ENCODE measurements around the gene PARP16. TPM values are rescaled to one million over a fixed set of nuclear protein-coding genes. Genes with fewer than 3 reads are reported as not detected.
A peak's percentile ranks its signal among the peaks of the same experiment; 100 is the strongest.

The PARP16 gene
- total RNA-seq, 1 experiment from 2014 or later: 5.8 TPM

- no TSS peak for BruUV-seq (replicated peaks)
- H3K4me1 Mint-ChIP-seq (ENCODE audit: low read depth, unreplicated experiment): peaks cover 6% of the 10 kb centered on the region
- TF ChIP-seq CTCF (IDR thresholded peaks at IDR 0.05; ENCODE audit: unreplicated experiment): no peak
- H3K36me3 Mint-ChIP-seq (ENCODE audit: insufficient read depth, unreplicated experiment): peaks cover 17% of the 10 kb centered on the region
- intact Hi-C loops (cut with micrococcal nuclease; ENCODE audit: unreplicated experiment): no loop called here
- H3K27ac Mint-ChIP-seq (ENCODE audit: unreplicated experiment): no peak overlapping the region
- H3K9me3 Mint-ChIP-seq (ENCODE audit: low read depth, unreplicated experiment): no peaks in the 10 kb centered on the region
- CTCF ChIA-PET: no interaction called here
- no peak overlapping the region for H3K4me3 Mint-ChIP-seq (ENCODE audit: low read depth, unreplicated experiment)
- no peak for DNase-seq
- H3K27me3 Mint-ChIP-seq (ENCODE audit: unreplicated experiment): no peaks in the 10 kb centered on the region
Measured at GRCh38 chr15:65289261-65289854, 2.7 kb upstream of the PARP16 start.

GRCh38 chr15:65287520-65287855 is 805 bp upstream of the PARP16 start:
- peak overlapping the region; percentile 96 for H3K4me3 Mint-ChIP-seq (ENCODE audit: low read depth, unreplicated experiment)

GRCh38 chr15:65286069-65286703 is 497 bp downstream of the PARP16 start:
- Mint-ChIP-seq H3K9me3 (ENCODE audit: low read depth, unreplicated experiment) (no peaks in the 10 kb centered on the region), H3K27me3 (ENCODE audit: unreplicated experiment) (no peaks in the 10 kb centered on the region), H3K4me3 (ENCODE audit: low read depth, unreplicated experiment) (peak overlapping the region; percentile 96), H3K36me3 (ENCODE audit: insufficient read depth, unreplicated experiment) (peaks cover 17% of the 10 kb centered on the region), H3K4me1 (ENCODE audit: low read depth, unreplicated experiment) (peaks cover 6% of the 10 kb centered on the region), H3K27ac (ENCODE audit: unreplicated experiment) (peak overlapping the region; percentile 36)
- intact Hi-C loops (cut with micrococcal nuclease; ENCODE audit: unreplicated experiment): no loop called here
- CTCF ChIA-PET: interaction anchor here (0.5 to 2.0 kb wide), 19 partner anchors 8 to 1626 kb away, joined by 3 to 10 read pairs (median 4); partner anchors contain the start of gene RNU5B-1
- no TSS peak for BruUV-seq (replicated peaks)
- DNase-seq: no peak
- TF ChIP-seq CTCF (IDR thresholded peaks at IDR 0.05; ENCODE audit: unreplicated experiment): no peak

More at GRCh38 chr15:65287520-65287855, 805 bp upstream of the PARP16 start:
- TF ChIP-seq CTCF (IDR thresholded peaks at IDR 0.05; ENCODE audit: unreplicated experiment): no peak
- no peaks in the 10 kb centered on the region for H3K27me3 Mint-ChIP-seq (ENCODE audit: unreplicated experiment)
- no peak overlapping the region for H3K27ac Mint-ChIP-seq (ENCODE audit: unreplicated experiment)
- intact Hi-C loops (cut with micrococcal nuclease; ENCODE audit: unreplicated experiment): no loop called here
- DNase-seq: no peak
- peaks cover 6% of the 10 kb centered on the region for H3K4me1 Mint-ChIP-seq (ENCODE audit: low read depth, unreplicated experiment)
- BruUV-seq (replicated peaks): no TSS peak
- H3K9me3 Mint-ChIP-seq (ENCODE audit: low read depth, unreplicated experiment): no peaks in the 10 kb centered on the region
- CTCF ChIA-PET: interaction anchor here (0.9 to 1.2 kb wide), 2 partner anchors 17 to 90 kb away, joined by 3 to 8 read pairs; partner anchors contain the start of gene RNU5B-1
- H3K36me3 Mint-ChIP-seq (ENCODE audit: insufficient read depth, unreplicated experiment): peaks cover 17% of the 10 kb centered on the region

GRCh38 chr15:65285291-65286068 is 1.2 kb downstream of the PARP16 start:
- BruUV-seq (replicated peaks): TSS peak; percentile 53
- Mint-ChIP-seq H3K27ac (ENCODE audit: unreplicated experiment) (peak overlapping the region; percentile 36), H3K4me3 (ENCODE audit: low read depth, unreplicated experiment) (peak overlapping the region; percentile 96), H3K4me1 (ENCODE audit: low read depth, unreplicated experiment) (peaks cover 6% of the 10 kb centered on the region), H3K9me3 (ENCODE audit: low read depth, unreplicated experiment) (no peaks in the 10 kb centered on the region), H3K36me3 (ENCODE audit: insufficient read depth, unreplicated experiment) (peaks cover 17% of the 10 kb centered on the region), H3K27me3 (ENCODE audit: unreplicated experiment) (no peaks in the 10 kb centered on the region)
- TF ChIP-seq CTCF (IDR thresholded peaks at IDR 0.05; ENCODE audit: unreplicated experiment): no peak
- intact Hi-C loops (cut with micrococcal nuclease; ENCODE audit: unreplicated experiment): no loop called here
- CTCF ChIA-PET: interaction anchor here (0.7 to 2.0 kb wide), 5 partner anchors 11 to 1627 kb away, joined by 3 to 6 read pairs (median 3); partner anchors contain the start of gene RNU5B-1
- DNase-seq: no peak
